ENCODE data around the gene EME1. TPM values are rescaled to one million over a fixed set of nuclear protein-coding genes. Genes with fewer than 3 reads are reported as not detected.

The EME1 gene
- total and polyA plus RNA-seq, 2 of the 13 experiments (the other 11 are each of a cell fraction or from before 2014, with no cell fraction given), result 20.7 to 24.6 TPM

GRCh38 chr17:50425682-50426471 lies 52.8 kb downstream of the EME1 start, which contains the start of gene ACSF2 (continued):
- TF ChIP-seq ZNF451 (CRISPR knock-in tag; IDR thresholded peaks at IDR 0.05), result peak; percentile 5; the same call in 1 of the 2 replicates
- TF ChIP-seq FOSL2 (CRISPR knock-in tag; IDR thresholded peaks at IDR 0.05), result peak; percentile 34; the same call in 1 of the 2 replicates
- TF ChIP-seq KLF11 (CRISPR knock-in tag; IDR thresholded peaks at IDR 0.05), result 0 out of 2 replicates have a peak, but pooled peaks have one; percentile 67
- TF ChIP-seq SOX13 (IDR thresholded peaks at IDR 0.05), result no peak
- peak in 1 of 2 experiments; percentile 48; a peak in 2 of 4 replicates for TF ChIP-seq SOX13 (CRISPR knock-in tag; conservative IDR thresholded peaks at IDR 0.05 in 1 of 2, IDR thresholded peaks at IDR 0.05 in 1 of 2)
- TF ChIP-seq ZNF724P (CRISPR knock-in tag; IDR thresholded peaks at IDR 0.05; ENCODE audit: borderline replicate concordance), result peak; percentile 56; the same call in 1 of the 2 replicates
- peak; percentile 32; the same call in 1 of the 2 replicates for TF ChIP-seq YEATS4 (CRISPR knock-in tag; IDR thresholded peaks at IDR 0.05; ENCODE audit: borderline replicate concordance)
- TF ChIP-seq ZUFSP (CRISPR knock-in tag; IDR thresholded peaks at IDR 0.05; ENCODE audit: borderline replicate concordance), result no peak
- peak; percentile 73 for TF ChIP-seq BHLHE40 (IDR thresholded peaks at IDR 0.05; ENCODE audit: low read length)
- TF ChIP-seq ZNF160 (CRISPR knock-in tag; IDR thresholded peaks at IDR 0.05), result no peak
- TF ChIP-seq ARHGAP35 (CRISPR knock-in tag; IDR thresholded peaks at IDR 0.05; ENCODE audit: borderline replicate concordance), result no peak; the same call in 1 of the 2 replicates
- no peak for TF ChIP-seq RARG (CRISPR knock-in tag; IDR thresholded peaks at IDR 0.05; ENCODE audit: low read depth)
- TF ChIP-seq MLXIP (CRISPR knock-in tag; IDR thresholded peaks at IDR 0.05; ENCODE audit: borderline replicate concordance), result no peak
- TF ChIP-seq IKZF5 (CRISPR knock-in tag; IDR thresholded peaks at IDR 0.05), result 0 out of 2 replicates have a peak, but pooled peaks have one; percentile 23
- no peak for TF ChIP-seq ONECUT2 (CRISPR knock-in tag; IDR thresholded peaks at IDR 0.05)
- 0 out of 2 replicates have a peak, but pooled peaks have one; percentile 31 for TF ChIP-seq STAT5B (CRISPR knock-in tag; IDR thresholded peaks at IDR 0.05)
- no peak for TF ChIP-seq SNAPC2 (CRISPR knock-in tag; IDR thresholded peaks at IDR 0.05)
- TF ChIP-seq JUNB (CRISPR knock-in tag; IDR thresholded peaks at IDR 0.05; ENCODE audit: borderline replicate concordance), result no peak
- TF ChIP-seq STAG1 (CRISPR knock-in tag; IDR thresholded peaks at IDR 0.05), result peak; percentile 7; the same call in 1 of the 2 replicates
- no peak for TF ChIP-seq ZNF782 (CRISPR knock-in tag; IDR thresholded peaks at IDR 0.05; ENCODE audit: borderline replicate concordance)
- no peak for TF ChIP-seq ZNF569 (CRISPR knock-in tag; IDR thresholded peaks at IDR 0.05; ENCODE audit: borderline replicate concordance)
- 0 out of 2 replicates have a peak, but pooled peaks have one; percentile 28 for TF ChIP-seq SAFB2 (CRISPR knock-in tag; IDR thresholded peaks at IDR 0.05; ENCODE audit: borderline replicate concordance, low read depth)
- no peak for TF ChIP-seq ZNF773 (CRISPR knock-in tag; IDR thresholded peaks at IDR 0.05; ENCODE audit: borderline replicate concordance)
- peak; percentile 79 for TF ChIP-seq ZSCAN21 (CRISPR knock-in tag; IDR thresholded peaks at IDR 0.05; ENCODE audit: borderline replicate concordance)
